Tibial nerve (tissue), 4 donors: ENCODE results near the gene CD47.

ENCODE experiments used
- CTCF ChIP-seq, 5 experiments: fragments of 200-600 bp in 3 of 5; fragments of 450-650 bp in 2 of 5; sonication (generic) in 3 of 5; IDR thresholded peaks; one replicate each; pipeline ENCODE4 v1.5.1; 2016 to 2019; ENCODE audit warnings: antibody characterized with exemption in 5 of 5, mild to moderate bottlenecking in 3 of 5, moderate library complexity in 2 of 5
- EP300 ChIP-seq, 2 donors: sonication (generic); formaldehyde crosslinking; IDR thresholded peaks; one replicate each; pipeline ENCODE4 v1.6.1; 2017; ENCODE audit warnings: antibody characterized with exemption in 2 of 2, mild to moderate bottlenecking in 1 of 2
- POLR2A ChIP-seq, 2 donors: fragments of 450-650 bp; IDR thresholded peaks; one replicate each; pipeline ENCODE4 v1.6.1; 2017; ENCODE audit warnings: antibody characterized with exemption in 2 of 2, mild to moderate bottlenecking in 2 of 2, moderate library complexity in 2 of 2

DNA sequence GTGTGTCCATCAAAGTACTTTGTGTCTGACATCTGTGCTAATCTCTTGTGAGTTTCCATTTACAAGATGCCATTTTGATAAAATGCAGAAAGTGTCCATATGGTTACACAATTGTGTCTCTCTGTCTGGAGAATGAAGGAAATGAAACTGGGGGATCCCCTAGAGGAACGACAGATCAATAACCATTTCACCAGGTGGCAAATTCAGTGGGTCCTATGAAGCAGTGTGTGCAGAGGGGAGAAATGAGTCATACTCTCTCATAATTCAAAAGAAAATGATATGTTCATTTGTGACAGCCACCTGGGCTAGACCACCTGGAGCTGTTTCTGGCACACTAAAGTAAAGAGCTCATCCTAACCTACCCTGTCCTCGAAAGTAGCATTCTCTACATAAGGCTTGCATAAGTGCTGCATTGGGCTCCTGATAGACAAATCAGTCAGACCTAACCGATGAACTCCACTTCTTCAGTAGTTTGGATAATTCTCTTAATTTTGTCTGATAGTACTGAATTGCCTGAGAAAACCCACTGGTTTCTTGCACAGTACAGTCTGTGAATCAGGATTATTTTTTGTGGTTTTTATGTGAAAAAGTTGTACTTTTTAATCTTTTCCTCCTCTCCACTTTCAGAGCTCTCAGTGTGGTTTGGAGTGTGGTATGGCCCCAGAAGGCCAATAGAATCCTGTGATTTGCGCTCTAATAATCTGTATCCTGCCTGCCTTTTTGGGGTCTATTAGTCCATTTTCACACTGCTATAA, 10.3 kb upstream of the CD47 start:
- no peak for TF ChIP-seq CTCF (IDR thresholded peaks at IDR 0.05)
- TF ChIP-seq POLR2A (IDR thresholded peaks at IDR 0.05), result no peak
- TF ChIP-seq EP300 (IDR thresholded peaks at IDR 0.05), result no peak
